SW480 (cell line): ENCODE results near the gene TLCD1.
"Not testable (repeated sequence)": the region's sequence is repeated elsewhere in the genome, so short reads cannot be mapped to it uniquely, and the experiment has no call there.

Source experiments
- DNase-seq: peaks from one replicate; pipeline ENCODE4 v3.0.0-alpha.2; 2016; ENCODE audit warnings: low spot score

TLCD1 gene

GRCh38 chr17:28728364-28729200 is 2.5 kb upstream of the TLCD1 start, which contains the start of gene NEK8:
TSS of gene NEK8 (plus strand) at chr17:28728788. CDS start at chr17:28728814, 26 bp downstream.
- DNase-seq = peak; percentile 96

GRCh38 chr17:28726627-28727491 is 826 bp upstream of the TLCD1 start:
- DNase-seq = peak; percentile 96

DNA sequence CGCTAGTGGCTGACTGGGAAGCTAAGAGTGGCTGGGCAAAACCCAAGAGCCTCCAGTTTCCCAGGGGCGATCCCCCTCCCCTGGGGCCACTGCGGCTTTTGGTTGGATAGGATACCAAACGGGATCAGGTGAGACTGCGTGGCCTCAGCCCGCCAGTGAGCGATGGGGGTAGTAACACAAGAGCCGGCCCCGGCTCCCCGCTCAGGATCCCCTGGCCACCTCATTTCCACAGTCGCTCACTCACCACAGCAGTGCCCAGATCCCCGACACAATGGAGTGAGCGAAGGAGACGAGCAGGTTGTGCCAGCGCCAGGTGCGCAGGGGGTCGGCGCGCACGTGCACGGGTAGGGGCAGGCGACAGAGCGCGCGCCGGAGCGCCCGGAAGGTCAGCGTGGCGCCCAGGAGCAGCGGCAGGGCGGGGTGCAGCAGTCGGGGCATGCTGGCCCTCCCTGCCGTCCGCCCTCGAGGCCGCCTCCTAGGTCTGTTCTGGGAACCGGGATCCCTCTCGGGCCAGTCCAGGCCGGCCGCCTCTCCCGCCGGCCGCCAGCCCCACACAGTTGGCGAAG is 290 bp downstream of the TLCD1 start:
- peak; percentile 83 for DNase-seq

- peak; percentile 79 for DNase-seq
Observed at GRCh38 chr17:28725166-28725659, 820 bp downstream of the TLCD1 start.

GRCh38 chr17:28724500-28725165 is 1.4 kb downstream of the TLCD1 start:
- DNase-seq = no peak

DNA sequence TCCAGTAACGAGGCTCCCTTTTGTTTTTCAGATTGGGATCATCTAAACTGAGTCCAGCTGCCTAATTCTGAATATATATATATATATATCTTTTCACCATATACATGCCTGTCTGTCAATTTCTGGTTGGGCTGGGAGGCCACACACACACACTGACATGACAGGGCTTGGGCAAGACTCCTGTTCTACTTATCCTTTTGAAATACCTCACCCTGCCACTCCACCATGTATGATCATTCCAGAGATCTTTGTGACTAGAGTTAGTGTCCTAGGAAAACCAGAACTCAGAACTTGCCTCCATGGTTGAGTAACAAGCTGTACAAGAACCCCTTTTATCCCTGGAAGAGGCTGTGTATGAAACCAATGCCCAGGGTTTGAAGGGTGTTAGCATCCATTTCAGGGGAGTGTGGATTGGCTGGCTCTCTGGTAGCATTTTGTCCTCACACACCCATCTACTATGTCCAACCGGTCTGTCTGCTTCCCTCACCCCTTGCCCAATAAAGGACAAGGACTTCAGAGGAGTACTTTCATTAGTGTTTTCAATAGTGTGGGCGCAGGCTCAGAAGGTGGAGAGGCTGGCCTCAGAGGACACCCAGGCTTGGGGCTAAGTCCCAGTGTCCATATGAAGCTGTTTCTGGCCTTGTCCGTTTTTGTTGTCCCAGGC is 2.1 kb downstream of the TLCD1 start:
- DNase-seq = not testable (repeated sequence)

- DNase-seq = no peak
Observed at GRCh38 chr17:28723159-28723835, 2.7 kb downstream of the TLCD1 start.

GRCh38 chr17:28722417-28723158 is 3.4 kb downstream of the TLCD1 start:
- no peak for DNase-seq

DNA sequence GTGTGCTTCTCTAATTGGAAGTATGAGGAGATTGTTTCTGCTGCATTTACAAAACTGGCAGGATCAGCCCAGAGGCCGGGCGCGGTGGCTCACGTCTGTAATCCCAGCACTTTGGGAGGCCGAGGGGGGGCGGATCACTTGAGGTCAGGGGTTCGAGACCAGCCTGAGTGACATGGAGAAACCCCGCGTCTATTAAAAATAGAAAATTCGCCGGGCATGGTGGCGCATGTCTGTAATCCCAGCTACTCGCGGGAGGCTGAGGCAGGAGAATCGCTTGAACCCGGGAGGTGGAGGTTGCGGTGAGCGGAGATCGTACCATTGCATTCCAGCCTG is 5.1 kb downstream of the TLCD1 start:
- DNase-seq = not testable (repeated sequence)

DNA sequence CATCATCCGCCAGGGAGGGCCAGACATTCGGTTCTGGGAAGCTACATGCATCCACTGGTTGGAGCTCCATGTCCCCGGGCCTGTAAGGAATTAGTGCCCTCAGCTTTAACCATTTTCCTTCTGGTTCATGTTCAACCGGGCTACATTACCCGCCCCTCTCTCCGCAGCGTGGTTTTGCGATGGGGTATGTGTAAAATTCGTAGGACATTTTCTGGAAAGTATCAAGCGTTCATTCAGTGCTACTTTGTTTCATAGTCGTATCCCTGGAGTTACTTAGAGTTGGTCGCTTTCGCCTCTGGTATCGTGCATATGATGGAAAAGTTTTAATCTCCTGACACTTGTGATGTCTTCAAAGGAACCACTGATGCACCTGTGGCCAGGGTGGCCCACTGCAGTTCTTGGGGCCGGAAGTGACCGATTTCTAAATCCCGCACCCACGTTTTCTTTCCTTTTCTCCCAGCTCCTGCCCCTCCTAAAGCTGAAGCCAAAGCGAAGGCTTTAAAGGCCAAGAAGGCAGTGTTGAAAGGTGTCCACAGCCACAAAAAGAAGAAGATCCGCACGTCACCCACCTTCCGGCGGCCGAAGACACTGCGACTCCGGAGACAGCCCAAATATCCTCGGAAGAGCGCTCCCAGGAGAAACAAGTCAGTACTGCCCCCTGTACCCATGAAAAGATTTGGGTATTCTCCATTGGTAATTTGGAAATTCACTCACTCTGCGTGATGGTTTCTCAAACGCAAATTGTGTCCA is 5.6 kb downstream of the TLCD1 start:
- DNase-seq = peak; percentile 50

DNA sequence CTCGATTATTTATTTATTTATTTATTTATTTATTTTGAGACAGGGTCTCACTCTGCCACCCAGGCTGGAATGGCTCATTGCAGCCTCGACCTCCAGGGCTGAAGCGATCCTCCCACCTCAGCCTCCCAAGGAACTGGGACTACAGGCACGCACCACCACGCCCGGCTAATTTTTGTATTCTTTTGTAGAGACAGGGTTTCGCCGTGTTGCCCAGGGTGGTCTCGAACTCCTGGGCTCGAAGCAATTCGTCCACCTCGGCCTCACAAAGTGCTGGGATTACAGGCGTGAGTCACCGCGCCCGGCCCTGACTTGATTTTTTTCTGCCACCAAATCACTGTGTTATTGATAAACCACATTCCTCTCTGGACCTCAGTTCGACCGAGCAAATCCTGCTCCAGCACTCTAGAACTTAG is 7.0 kb downstream of the TLCD1 start:
- no peak for DNase-seq

GRCh38 chr17:28718333-28719020 is 7.6 kb downstream of the TLCD1 start:
- no peak for DNase-seq

GRCh38 chr17:28717578-28718332 is 8.3 kb downstream of the TLCD1 start, which contains the start of gene RAB34:
TSS of gene RAB34 (minus strand) at chr17:28717868. CDS start at chr17:28717266, 602 bp downstream.
- no peak for DNase-seq

- DNase-seq = no peak
Observed at GRCh38 chr17:28716740-28717577, 9.1 kb downstream of the TLCD1 start.

- no peak for DNase-seq
Observed at GRCh38 chr17:28715217-28715616, 10.8 kb downstream of the TLCD1 start.

GRCh38 chr17:28714281-28714680 is 11.8 kb downstream of the TLCD1 start:
- DNase-seq = no peak
